GM18858 (cell line): ENCODE measurements around the gene ELAC1.
"Not testable (repeated sequence)": the region's sequence is repeated elsewhere in the genome, so short reads cannot be mapped to it uniquely, and the experiment has no call there.

Source experiments
- ATAC-seq: cut with Tn5 transposase; IDR thresholded peaks from one replicate; pipeline ENCODE4 v1.9.1; 2021; ENCODE audit not compliant: unreplicated experiment

The ELAC1 gene

GRCh38 chr18:50972404-50972803 lies 4.6 kb downstream of the ELAC1 start:
- not testable (repeated sequence) for ATAC-seq

GRCh38 chr18:50973367-50974126 lies 5.7 kb downstream of the ELAC1 start:
- ATAC-seq, result no peak

GRCh38 chr18:50977037-50977760 lies 9.4 kb downstream of the ELAC1 start:
- no peak for ATAC-seq

- ATAC-seq, result no peak
Measured at GRCh38 chr18:50981381-50981780, 13.5 kb downstream of the ELAC1 start.

- no peak for ATAC-seq
Measured at GRCh38 chr18:50982086-50982801, 14.4 kb downstream of the ELAC1 start.

- no peak for ATAC-seq
Measured at GRCh38 chr18:50982802-50983179, 15.0 kb downstream of the ELAC1 start.

- ATAC-seq, result no peak
Measured at GRCh38 chr18:50986360-50987087, 18.7 kb downstream of the ELAC1 start.

GRCh38 chr18:50987261-50987660 lies 19.4 kb downstream of the ELAC1 start:
- ATAC-seq, result no peak

GRCh38 chr18:50989711-50990110 lies 21.9 kb downstream of the ELAC1 start:
- no peak for ATAC-seq

- no peak for ATAC-seq
Measured at GRCh38 chr18:50992351-50992762, 24.5 kb downstream of the ELAC1 start.

GRCh38 chr18:50994031-50994430 lies 26.2 kb downstream of the ELAC1 start:
- no peak for ATAC-seq

- ATAC-seq, result not testable (repeated sequence)
Measured at GRCh38 chr18:51003174-51003573, 35.3 kb downstream of the ELAC1 start.

GRCh38 chr18:51006061-51006818 lies 38.4 kb downstream of the ELAC1 start:
- no peak for ATAC-seq

- ATAC-seq, result no peak
Measured at GRCh38 chr18:51006948-51007789, 39.3 kb downstream of the ELAC1 start.

- ATAC-seq, result no peak
Measured at GRCh38 chr18:51007790-51008139, 39.9 kb downstream of the ELAC1 start.

- no peak for ATAC-seq
Measured at GRCh38 chr18:51009072-51009471, 41.2 kb downstream of the ELAC1 start.

- no peak for ATAC-seq
Measured at GRCh38 chr18:51010218-51010617, 42.4 kb downstream of the ELAC1 start.

- ATAC-seq, result no peak
Measured at GRCh38 chr18:51011709-51012108, 43.9 kb downstream of the ELAC1 start.

- no peak for ATAC-seq
Measured at GRCh38 chr18:51012441-51012840, 44.6 kb downstream of the ELAC1 start.

- ATAC-seq, result no peak
Measured at GRCh38 chr18:51013259-51013658, 45.4 kb downstream of the ELAC1 start.
